ELF-1 (cell line): ENCODE results near the gene TMEM87B.

Source experiments
- DNase-seq: peaks from one replicate; pipeline ENCODE4 v3.0.0-alpha.2; 2016; ENCODE audit warnings: low read depth, low spot score

TMEM87B gene

DNA sequence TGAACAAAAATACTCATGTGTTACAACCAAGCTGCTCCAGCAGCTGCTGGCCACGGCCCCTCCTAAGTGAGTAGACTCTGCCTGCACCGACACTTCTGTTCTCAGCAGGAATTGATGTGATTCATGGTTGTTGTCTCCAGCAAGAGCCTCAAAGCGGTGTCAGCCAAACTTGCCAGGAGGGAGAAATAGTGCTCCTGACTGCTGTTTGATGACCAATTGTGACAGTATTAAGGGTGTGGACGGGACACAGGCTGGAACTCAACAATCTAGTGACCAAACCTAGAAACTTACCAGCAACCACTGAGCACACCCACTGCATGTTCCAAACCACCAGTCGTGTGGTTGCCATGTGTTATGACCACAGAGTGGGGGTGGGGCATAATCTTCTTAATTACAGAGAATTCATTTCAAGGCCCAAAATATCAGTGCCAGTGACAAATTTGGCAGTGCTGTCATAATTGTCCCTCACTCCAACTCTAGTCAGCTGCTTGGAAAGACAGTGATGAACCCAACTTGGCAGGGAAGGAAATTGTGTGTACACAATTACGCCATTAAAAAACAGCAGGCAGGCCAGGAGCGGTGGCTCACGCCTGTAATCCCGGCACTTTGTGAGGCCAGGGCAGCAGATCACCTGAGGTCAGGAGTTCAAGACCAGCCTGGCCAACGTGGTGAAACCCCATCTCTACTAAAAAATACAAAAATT is 113.5 kb downstream of the TMEM87B start:
- DNase-seq: no peak
